B cell (primary cell): ENCODE measurements around the gene SSPN.

Source experiments
- CTCF ChIP-seq: fragments of 200-600 bp; IDR thresholded peaks from one replicate; pipeline ENCODE4 v1.8.0; 2022; ENCODE audit warnings: antibody characterized with exemption, mild to moderate bottlenecking
- EZH2 ChIP-seq: IDR thresholded peaks from 2 replicates; pipeline ENCODE4 v1.6.1; 2012; ENCODE audit warnings: borderline replicate concordance, low read depth, mild to moderate bottlenecking, moderate library complexity, low read length; ENCODE audit not compliant: insufficient read depth, poor library complexity, severe bottlenecking

DNA sequence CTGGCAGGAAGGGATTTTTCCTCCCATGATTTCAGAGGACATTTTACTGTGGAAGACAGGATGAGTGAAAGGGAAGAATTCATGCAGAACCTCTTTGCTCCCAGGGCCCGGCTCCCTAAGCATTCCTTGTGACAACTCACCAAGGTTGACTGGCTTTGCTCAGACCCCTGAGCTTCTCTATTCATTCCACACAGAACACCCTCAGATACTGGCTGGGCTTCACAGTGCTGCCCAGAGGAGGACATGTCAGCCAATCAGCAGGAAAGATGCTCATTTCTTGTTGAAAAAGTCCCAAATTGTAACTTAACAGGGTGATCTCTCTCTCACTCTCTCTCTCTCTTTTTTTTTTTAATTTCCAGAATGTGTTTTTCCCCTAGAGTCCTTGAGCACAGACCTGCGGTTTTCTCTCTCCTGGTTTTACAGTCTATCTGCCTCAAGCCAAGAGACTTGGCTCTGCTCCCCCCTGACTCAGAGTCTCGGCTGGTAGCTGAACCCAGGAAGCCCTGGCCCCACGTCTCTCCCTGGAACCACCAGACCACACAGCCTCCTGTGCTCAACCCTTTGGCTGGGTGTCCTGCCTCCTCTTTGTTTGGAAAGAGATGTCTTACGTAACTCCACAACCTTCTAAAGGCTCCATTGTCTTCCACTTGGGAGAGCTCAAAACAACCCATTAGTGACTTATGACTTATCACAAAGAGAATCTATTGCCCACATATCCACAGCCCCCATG is 43.9 kb downstream of the SSPN start:
- TF ChIP-seq CTCF (no peak), EZH2 (no peak)
